Right lobe of liver (tissue), 6 donors: Measurements from ENCODE around the gene IREB2. TPM values are rescaled to one million over a fixed set of nuclear protein-coding genes. Genes with fewer than 3 reads are reported as not detected.

ENCODE experiments used
- ATAC-seq, 4 donors: fragments of 200-7000 bp; cut with Tn5 transposase; one replicate each; pipeline ENCODE4 v1.9.1; 2020; ENCODE audit warnings: mild to moderate bottlenecking in 4 of 4, moderate library complexity in 4 of 4
- DNase-seq, 3 donors: peaks; one replicate each; pipeline ENCODE4 v3.0.0-alpha.2; 2020
- H3K27ac ChIP-seq, 3 donors: fragments of 200-600 bp; one replicate each; pipeline ENCODE4 v1.8.0; 2022
- H3K27me3 ChIP-seq, 2 donors: fragments of 200-600 bp; one replicate each; pipeline ENCODE4 v1.8.0; 2022
- H3K36me3 ChIP-seq, 4 donors: fragments of 200-600 bp; sonication (generic) in 1 of 4; one replicate each; pipeline versions ENCODE4 v1.5.1 to v1.8.0; 2017 to 2022; ENCODE audit warnings: control low read depth in 1 of 4
- H3K4me1 ChIP-seq, 4 donors: fragments of 200-600 bp; sonication (generic) in 1 of 4; one replicate each; pipeline versions ENCODE4 v1.5.1 to v1.8.0; 2017 to 2022; ENCODE audit warnings: control low read depth in 1 of 4
- H3K4me3 ChIP-seq, 3 donors: fragments of 200-600 bp; one replicate each; pipeline ENCODE4 v1.8.0; 2022
- H3K9me3 ChIP-seq, 4 donors: fragments of 200-600 bp; sonication (generic) in 1 of 4; one replicate each; pipeline versions ENCODE4 v1.5.1 to v1.8.0; 2017 to 2022; ENCODE audit warnings: control low read depth in 1 of 4
- POLR2A ChIP-seq: fragments of 450-650 bp; IDR thresholded peaks from one replicate; pipeline ENCODE4 v1.6.1; 2017; ENCODE audit warnings: antibody characterized with exemption, mild to moderate bottlenecking
- WGBS: methylation state at CpG from one replicate; pipeline ENCODE4 v1.1.6; 2018; ENCODE audit warnings: low coverage, low lambda C conversion rate; ENCODE audit not compliant: insufficient coverage; ENCODE audit errors: missing lambda C conversion rate; 5-methylcytosine and 5-hydroxymethylcytosine counted together
- intact Hi-C, 2 donors: fragments of 100-400 bp; cut with DNase I; formaldehyde crosslinking; loops; one replicate each; pipeline versions ENCODE4 v1.11.2 to v1.14.1; 2022
- long read RNA-seq: library from polyadenylated mRNA; unstranded; transcript quantifications from one replicate; pipeline ENCODE4 v2.0.0, GENCODE V29; 2019
- total RNA-seq, 6 experiments: library from RNA; depleted of rRNA in 2 of 6; stranded (reverse); fragments of >200 nt in 2 of 6; fragmentation: NEBNext Ultra II Directional in 3 of 6; extraction: Animal tissue kit (Norgen Biotek cat#: 25700) in 3 of 6; gene quantifications; one replicate each; pipeline versions ENCODE4 v1.1.0 to v1.2.4, GENCODE V29; 2016 to 2023
- TF ChIP-seq, protein P1 (sequence below), 4 donors: fragments of 200-600 bp in 3 of 4; fragments of 450-650 bp in 1 of 4; IDR thresholded peaks; one replicate each; pipeline versions ENCODE4 v1.5.1 to v1.8.0; 2016 to 2022; ENCODE audit warnings: antibody characterized with exemption in 4 of 4, mild to moderate bottlenecking in 2 of 4
- donor health status: DM: no; HTN: yes; CAD: no.
- donor health status: DM: no; HTN: no; CAD: no.
- donor health status: DM: no; HTN: no; CAD: no.
- donor health status: DM: no; HTN: yes; CAD: no.
- donor health status: DM: no; HTN: yes; CAD: no.

The IREB2 gene, protein sequence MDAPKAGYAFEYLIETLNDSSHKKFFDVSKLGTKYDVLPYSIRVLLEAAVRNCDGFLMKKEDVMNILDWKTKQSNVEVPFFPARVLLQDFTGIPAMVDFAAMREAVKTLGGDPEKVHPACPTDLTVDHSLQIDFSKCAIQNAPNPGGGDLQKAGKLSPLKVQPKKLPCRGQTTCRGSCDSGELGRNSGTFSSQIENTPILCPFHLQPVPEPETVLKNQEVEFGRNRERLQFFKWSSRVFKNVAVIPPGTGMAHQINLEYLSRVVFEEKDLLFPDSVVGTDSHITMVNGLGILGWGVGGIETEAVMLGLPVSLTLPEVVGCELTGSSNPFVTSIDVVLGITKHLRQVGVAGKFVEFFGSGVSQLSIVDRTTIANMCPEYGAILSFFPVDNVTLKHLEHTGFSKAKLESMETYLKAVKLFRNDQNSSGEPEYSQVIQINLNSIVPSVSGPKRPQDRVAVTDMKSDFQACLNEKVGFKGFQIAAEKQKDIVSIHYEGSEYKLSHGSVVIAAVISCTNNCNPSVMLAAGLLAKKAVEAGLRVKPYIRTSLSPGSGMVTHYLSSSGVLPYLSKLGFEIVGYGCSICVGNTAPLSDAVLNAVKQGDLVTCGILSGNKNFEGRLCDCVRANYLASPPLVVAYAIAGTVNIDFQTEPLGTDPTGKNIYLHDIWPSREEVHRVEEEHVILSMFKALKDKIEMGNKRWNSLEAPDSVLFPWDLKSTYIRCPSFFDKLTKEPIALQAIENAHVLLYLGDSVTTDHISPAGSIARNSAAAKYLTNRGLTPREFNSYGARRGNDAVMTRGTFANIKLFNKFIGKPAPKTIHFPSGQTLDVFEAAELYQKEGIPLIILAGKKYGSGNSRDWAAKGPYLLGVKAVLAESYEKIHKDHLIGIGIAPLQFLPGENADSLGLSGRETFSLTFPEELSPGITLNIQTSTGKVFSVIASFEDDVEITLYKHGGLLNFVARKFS
- total RNA-seq: 10 to 100 TPM; 17.1 to 36.2 (median 25.6) TPM
- long read RNA-seq, full-length matches to known transcripts: 1 of 1 reads
- long read RNA-seq, partial matches to known transcripts: 0 of 1 reads
- long read RNA-seq, other reads (novel, unspliced or antisense): 0 of 1 reads

DNA sequence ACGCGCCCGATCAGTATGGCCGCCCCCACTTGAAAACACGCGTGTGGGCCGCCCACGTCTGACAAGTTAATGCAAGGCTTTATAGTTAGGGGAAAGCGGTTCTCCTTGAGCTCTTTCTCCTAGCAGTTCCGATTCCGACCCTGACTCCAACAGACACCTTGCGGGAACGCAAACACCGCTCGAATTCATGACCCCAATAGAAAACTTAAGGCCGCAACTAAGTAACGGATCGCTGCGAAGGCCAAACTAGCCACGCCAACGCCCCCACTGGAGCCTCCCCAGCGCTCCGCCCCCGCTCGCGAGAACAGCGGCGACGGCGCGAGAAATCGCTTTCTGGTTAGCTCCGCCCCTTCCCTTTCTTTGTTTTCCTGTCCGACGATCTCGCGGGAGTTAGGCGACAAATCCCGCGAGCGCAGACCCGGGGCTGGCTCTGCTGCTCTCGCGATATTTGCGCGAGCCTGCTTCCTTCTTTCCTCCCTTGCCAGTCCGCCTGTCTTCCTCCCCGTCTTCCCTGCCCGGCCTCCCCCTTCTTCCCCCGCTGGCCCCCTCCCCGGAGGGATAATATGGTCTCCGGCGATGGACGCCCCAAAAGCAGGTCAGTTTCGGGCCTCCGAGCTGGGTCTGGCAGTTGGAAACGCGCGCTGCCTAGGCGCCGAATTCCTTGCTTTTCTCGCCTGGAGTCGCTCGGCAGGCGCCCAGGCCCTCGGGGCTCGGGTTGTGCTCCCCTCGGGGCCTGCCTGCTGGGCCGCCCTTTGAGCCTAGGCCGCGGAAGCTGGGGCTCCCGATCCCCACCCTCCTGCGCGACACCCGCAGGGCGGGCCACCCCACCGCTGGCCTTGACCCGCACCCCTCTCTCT lies at the start of gene IREB2:
TSS of gene IREB2 (plus strand) at position 455 of the 857 bp plus-strand sequence. CDS start at position 577, 122 bp downstream.
- H3K27me3 ChIP-seq: no peaks in the 10 kb centered on the region
- WGBS: under 1% methylated on average over 52 of the region's 78 CpGs
- peak; percentile 97 to 98 (median 98) for DNase-seq
- peaks cover 0 to 21% (median 4%) of the 10 kb centered on the region in 4 donors for H3K4me1 ChIP-seq
- ATAC-seq: peak; percentile 95 to 98 (median 96)
- intact Hi-C loops: no loop called here
- peak; percentile 40 for TF ChIP-seq POLR2A
- TF ChIP-seq, protein P1, sequence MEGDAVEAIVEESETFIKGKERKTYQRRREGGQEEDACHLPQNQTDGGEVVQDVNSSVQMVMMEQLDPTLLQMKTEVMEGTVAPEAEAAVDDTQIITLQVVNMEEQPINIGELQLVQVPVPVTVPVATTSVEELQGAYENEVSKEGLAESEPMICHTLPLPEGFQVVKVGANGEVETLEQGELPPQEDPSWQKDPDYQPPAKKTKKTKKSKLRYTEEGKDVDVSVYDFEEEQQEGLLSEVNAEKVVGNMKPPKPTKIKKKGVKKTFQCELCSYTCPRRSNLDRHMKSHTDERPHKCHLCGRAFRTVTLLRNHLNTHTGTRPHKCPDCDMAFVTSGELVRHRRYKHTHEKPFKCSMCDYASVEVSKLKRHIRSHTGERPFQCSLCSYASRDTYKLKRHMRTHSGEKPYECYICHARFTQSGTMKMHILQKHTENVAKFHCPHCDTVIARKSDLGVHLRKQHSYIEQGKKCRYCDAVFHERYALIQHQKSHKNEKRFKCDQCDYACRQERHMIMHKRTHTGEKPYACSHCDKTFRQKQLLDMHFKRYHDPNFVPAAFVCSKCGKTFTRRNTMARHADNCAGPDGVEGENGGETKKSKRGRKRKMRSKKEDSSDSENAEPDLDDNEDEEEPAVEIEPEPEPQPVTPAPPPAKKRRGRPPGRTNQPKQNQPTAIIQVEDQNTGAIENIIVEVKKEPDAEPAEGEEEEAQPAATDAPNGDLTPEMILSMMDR (IDR thresholded peaks at IDR 0.05): no peak
- H3K4me3 ChIP-seq: peak within 1 kb of the TSS; percentile 81 to 92 (median 84)
- H3K9me3 ChIP-seq: no peaks in the 10 kb centered on the region
- peak within 1 kb of the TSS; percentile 82 to 91 (median 87) for H3K27ac ChIP-seq
- H3K36me3 ChIP-seq: peaks cover 0 to 22% (median 4%) of the 10 kb centered on the region in 4 donors

DNA sequence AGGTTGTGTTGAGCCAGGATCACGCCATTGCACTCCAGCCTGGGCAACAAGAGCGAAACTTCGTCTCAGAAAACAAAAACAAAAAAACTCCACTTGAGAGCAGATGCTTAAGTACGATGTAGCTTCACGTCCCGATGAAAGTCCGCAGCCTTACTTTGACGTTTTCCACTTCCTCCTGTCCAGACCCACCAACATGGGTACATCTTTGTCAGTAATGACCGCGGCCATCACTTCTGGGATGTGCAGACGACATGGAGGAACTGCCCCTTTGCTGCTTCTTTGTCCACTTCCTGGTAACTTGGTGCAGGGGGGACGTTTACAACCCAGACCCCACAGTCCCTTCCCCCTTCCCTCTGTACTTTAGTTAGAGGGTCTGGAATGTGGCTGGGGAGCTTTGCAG lies 49.2 kb upstream of the IREB2 start:
- H3K9me3 ChIP-seq: no peaks in the 10 kb centered on the region

DNA sequence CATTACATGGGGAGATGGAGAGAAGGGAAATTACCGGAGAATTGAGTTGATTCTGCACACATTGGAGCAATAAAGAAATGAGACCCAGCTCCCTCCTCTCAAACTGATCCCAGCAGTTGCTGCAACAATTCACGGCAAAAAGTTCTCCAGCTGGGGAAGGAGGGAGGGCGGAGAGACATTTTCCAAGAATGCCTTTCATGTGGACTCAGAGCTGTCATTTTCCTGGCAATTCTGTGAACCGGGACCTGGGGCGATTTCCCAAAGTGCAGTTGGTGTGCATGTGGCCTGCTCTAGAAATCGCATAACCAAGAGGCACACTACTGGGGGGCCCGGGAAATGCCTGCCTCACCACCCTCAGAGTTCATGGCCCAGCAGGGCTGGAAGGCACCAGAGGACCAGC lies 48.7 kb upstream of the IREB2 start:
- Histone ChIP-seq H3K27me3 (no peaks in the 10 kb centered on the region), H3K4me1 (no peaks in the 10 kb centered on the region), H3K4me3 (no peak overlapping the region), H3K9me3 (no peaks in the 10 kb centered on the region), H3K36me3 (no peaks in the 10 kb centered on the region), H3K27ac (no peak overlapping the region)
- TF ChIP-seq POLR2A: no peak
- TF ChIP-seq, protein P1 (IDR thresholded peaks at IDR 0.05): no peak
- 92% methylated on average over 2 of the region's 7 CpGs for WGBS
- intact Hi-C loops: no loop called here
- no peak for ATAC-seq
- DNase-seq: peak in 1 of 3 donors; percentile 22

More for the DNA sequence above, 49.2 kb upstream of the IREB2 start:
- no peak overlapping the region for H3K27ac ChIP-seq
- peak in 1 of 3 donors; percentile 16 for DNase-seq
- WGBS: 69% methylated on average over 8 of the region's 12 CpGs
- no peaks in the 10 kb centered on the region for H3K36me3 ChIP-seq
- no peaks in the 10 kb centered on the region for H3K27me3 ChIP-seq
- intact Hi-C loops: no loop called here
- H3K4me3 ChIP-seq: no peak overlapping the region
- TF ChIP-seq, protein P1 (IDR thresholded peaks at IDR 0.05): no peak
- TF ChIP-seq POLR2A: no peak
- no peaks in the 10 kb centered on the region for H3K4me1 ChIP-seq
- no peak for ATAC-seq

DNA sequence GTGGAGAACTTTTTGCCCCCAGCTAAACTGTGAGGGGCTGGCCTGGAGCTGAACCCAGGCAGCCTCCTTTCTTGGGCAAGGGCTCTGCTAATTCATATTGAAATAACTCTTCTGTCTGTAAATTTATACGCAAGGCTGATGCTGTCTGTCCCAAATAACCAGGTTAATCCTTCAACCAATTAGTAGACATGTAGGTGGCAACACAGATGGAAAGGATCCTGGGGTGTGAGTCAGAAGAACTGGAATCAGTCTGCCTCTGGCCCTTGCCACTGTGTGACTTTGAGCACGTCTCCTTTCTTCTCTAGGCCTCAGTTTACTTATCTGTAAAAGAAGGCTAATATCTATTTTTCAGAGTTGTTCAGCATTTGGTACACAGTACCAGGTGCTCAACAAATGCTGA lies 48.3 kb upstream of the IREB2 start:
- Histone ChIP-seq H3K9me3 (no peaks in the 10 kb centered on the region), H3K27me3 (no peaks in the 10 kb centered on the region), H3K36me3 (no peaks in the 10 kb centered on the region), H3K27ac (no peak overlapping the region), H3K4me1 (no peaks in the 10 kb centered on the region), H3K4me3 (no peak overlapping the region)
- 81% methylated on average over 2 of the region's 2 CpGs for WGBS
- no peak for ATAC-seq
- TF ChIP-seq, protein P1 (IDR thresholded peaks at IDR 0.05): no peak
- TF ChIP-seq POLR2A: no peak
- DNase-seq: no peak
- intact Hi-C loops: no loop called here
